GM23338 (cell line): ENCODE data around the gene DPYSL5. TPM values are rescaled to one million over a fixed set of nuclear protein-coding genes. Genes with fewer than 3 reads are reported as not detected.

Source experiments
- ATAC-seq: fragments of 200-7000 bp; cut with Tn5 transposase; 3 replicates; pipeline ENCODE4 v1.9.1; 2020
- DNase-seq: peaks from one replicate; pipeline ENCODE4 v3.0.0-alpha.2; 2015; ENCODE audit warnings: low spot score
- H2AFZ ChIP-seq: fragments of 200-600 bp; sonication (generic); 2 replicates; pipeline ENCODE4 v1.8.0; 2016; ENCODE audit warnings: antibody characterized with exemption, mild to moderate bottlenecking, moderate library complexity
- H3F3A ChIP-seq: fragments of 200-600 bp; sonication (generic); replicated peaks from 2 replicates; pipeline ENCODE4 v1.8.0; 2017; ENCODE audit warnings: antibody characterized with exemption, mixed run types, low read depth
- H3K27ac ChIP-seq: fragments of 200-600 bp; sonication (generic); 2 replicates; pipeline ENCODE4 v1.6.1; 2016; ENCODE audit warnings: low read depth
- H3K27me3 ChIP-seq: fragments of 200-600 bp; sonication (generic); 2 replicates; pipeline ENCODE4 v1.8.0; 2016; ENCODE audit warnings: mild to moderate bottlenecking, mixed run types, moderate library complexity; ENCODE audit not compliant: insufficient read depth
- H3K36me3 ChIP-seq: fragments of 200-600 bp; sonication (generic); 2 replicates; pipeline ENCODE4 v1.8.0; 2016; ENCODE audit warnings: mild to moderate bottlenecking; ENCODE audit not compliant: insufficient read depth
- H3K4me1 ChIP-seq: fragments of 200-600 bp; sonication (generic); 2 replicates; pipeline ENCODE4 v1.8.0; 2016; ENCODE audit warnings: mild to moderate bottlenecking, moderate library complexity; ENCODE audit not compliant: insufficient read depth
- H3K4me2 ChIP-seq: fragments of 200-600 bp; sonication (generic); 2 replicates; pipeline ENCODE4 v1.7.1; 2017; ENCODE audit warnings: mixed run types
- H3K4me3 ChIP-seq: fragments of 200-600 bp; sonication (generic); 2 replicates; pipeline ENCODE4 v1.6.1; 2016; ENCODE audit warnings: mixed run types
- H3K79me2 ChIP-seq: fragments of 200-600 bp; sonication (generic); replicated peaks from 2 replicates; pipeline ENCODE4 v1.8.0; 2017; ENCODE audit warnings: mild to moderate bottlenecking; ENCODE audit not compliant: insufficient read depth
- H3K9me2 ChIP-seq: fragments of 200-600 bp; sonication (generic); 2 replicates; pipeline ENCODE4 v1.8.0; 2017; ENCODE audit not compliant: insufficient read depth
- H4K20me1 ChIP-seq: fragments of 200-600 bp; sonication (generic); replicated peaks from 2 replicates; pipeline ENCODE4 v1.8.0; 2017; ENCODE audit warnings: mild to moderate bottlenecking; ENCODE audit not compliant: insufficient read depth
- H3K27ac Mint-ChIP-seq: 2 replicates; pipeline ENCODE4 v1.8.0; 2020; ENCODE audit warnings: inconsistent platforms, mild to moderate bottlenecking, moderate library complexity, mixed read lengths
- H3K27me3 Mint-ChIP-seq: 3 replicates; pipeline ENCODE4 v1.8.0; 2022; ENCODE audit warnings: low read depth, mild to moderate bottlenecking, moderate library complexity, mixed read lengths, inconsistent platforms; ENCODE audit not compliant: insufficient read depth, poor library complexity
- H3K36me3 Mint-ChIP-seq: 3 replicates; pipeline ENCODE4 v1.8.0; 2021; ENCODE audit warnings: low read depth, mild to moderate bottlenecking, inconsistent platforms, moderate library complexity, mixed read lengths
- H3K4me1 Mint-ChIP-seq: 3 replicates; pipeline ENCODE4 v1.8.0; 2020; ENCODE audit warnings: mild to moderate bottlenecking, inconsistent platforms, mixed read lengths
- H3K4me3 Mint-ChIP-seq: 3 replicates; pipeline ENCODE4 v1.8.0; 2021; ENCODE audit warnings: moderate library complexity, mild to moderate bottlenecking, inconsistent platforms, mixed read lengths
- H3K9me3 Mint-ChIP-seq: 3 replicates; pipeline ENCODE4 v1.8.0; 2020; ENCODE audit warnings: moderate library complexity, mild to moderate bottlenecking, inconsistent platforms, mixed read lengths
- CREB1 ChIP-seq: fragments of 250-450 bp; sonication (Bioruptor Pico); IDR thresholded peaks from 2 replicates; pipeline ENCODE4 v1.5.0; 2020; ENCODE audit warnings: low read depth, mild to moderate bottlenecking, moderate library complexity
- ETS1 ChIP-seq: IDR thresholded peaks from 2 replicates; pipeline ENCODE4 v1.6.1; 2016; ENCODE audit warnings: antibody characterized with exemption
- POLR2AphosphoS5 ChIP-seq: IDR thresholded peaks from 2 replicates; pipeline ENCODE4 v1.6.1; 2016; ENCODE audit warnings: antibody characterized with exemption, low read depth
- REST ChIP-seq: IDR thresholded peaks from one replicate; pipeline ENCODE4 v1.6.1; 2018; ENCODE audit warnings: antibody characterized with exemption; ENCODE audit not compliant: unreplicated experiment
- ZNF331 ChIP-seq: fragments of 250-450 bp; sonication (Bioruptor Pico); IDR thresholded peaks from 2 replicates; pipeline ENCODE4 v1.5.0; 2020; ENCODE audit warnings: low read depth, mild to moderate bottlenecking, moderate library complexity
- ZNF462 ChIP-seq: fragments of 250-450 bp; sonication (Bioruptor Pico); IDR thresholded peaks from 2 replicates; pipeline ENCODE4 v1.5.0; 2020; ENCODE audit warnings: mild to moderate bottlenecking, moderate library complexity
- polyA plus RNA-seq: library from polyadenylated mRNA; unstranded; fragments of >200 nt; fragmentation: Nextera tagmentation; extraction: Ambion mirVana; gene quantifications from 2 replicates; pipeline ENCODE4 v1.2.1, GENCODE V29; 2016
- total RNA-seq: library from RNA; depleted of rRNA; stranded (reverse); fragments of >200 nt; shearing (Covaris generic); gene quantifications from 2 replicates; pipeline ENCODE4 v1.2.3, GENCODE V29; 2014

DPYSL5 gene
- total and polyA plus RNA-seq, 2 experiments from 2014 or later: 3.1 to 8.1 TPM

- Mint-ChIP-seq H3K4me1 (peaks cover 25% of the 10 kb centered on the region), H3K27ac (no peak overlapping the region), H3K27me3 (peaks cover 20% of the 10 kb centered on the region), H3K9me3 (no peaks in the 10 kb centered on the region), H3K4me3 (no peak overlapping the region), H3K36me3 (peaks cover 2% of the 10 kb centered on the region; the same call in 1 of the 3 replicates)
- Histone ChIP-seq H3K9me2 (no peaks in the 10 kb centered on the region), H3K4me3 (no peak overlapping the region), H3F3A (no peaks in the 10 kb centered on the region), H3K27me3 (peaks cover 19% of the 10 kb centered on the region), H3K4me2 (no peak overlapping the region), H4K20me1 (no peaks in the 10 kb centered on the region), H2AFZ (no peak overlapping the region), H3K79me2 (no peaks in the 10 kb centered on the region), H3K27ac (no peak overlapping the region), H3K4me1 (0 out of 2 replicates have a peak, but pooled peaks cover 6% of the 10 kb centered on the region), H3K36me3 (no peaks in the 10 kb centered on the region)
- TF ChIP-seq CREB1 (CRISPR knock-in tag) (no peak), ETS1 (no peak), REST (no peak), ZNF331 (CRISPR knock-in tag) (no peak), POLR2AphosphoS5 (no peak), ZNF462 (CRISPR knock-in tag) (no peak)
- DNase-seq (no peak), ATAC-seq (no peak; the same call in 2 of the 3 replicates)
These were observed 99.2 kb downstream of the DPYSL5 start for GRCh38 chr2:26946841-26947784.
